MM.1S (cell line): Measurements from ENCODE around the gene AK9.

Experiments
- CTCF ChIP-seq: fragments of 300-600 bp; sonication (generic); IDR thresholded peaks from 2 replicates; pipeline ENCODE4 v1.5.1; 2016; ENCODE audit warnings: antibody characterized with exemption, low read length, mixed read lengths
- EZH2 ChIP-seq: fragments of 300-600 bp; sonication (generic); optimal IDR thresholded peaks from 2 replicates; pipeline ENCODE3; 2017; ENCODE audit warnings: low read depth, mild to moderate bottlenecking, antibody characterized with exemption, low read length, mixed read lengths
- EZH2phosphoT487 ChIP-seq: fragments of 300-600 bp; sonication (generic); IDR thresholded peaks from 2 replicates; pipeline ENCODE4 v1.6.1; 2018; ENCODE audit warnings: antibody characterized with exemption, low read length

DNA sequence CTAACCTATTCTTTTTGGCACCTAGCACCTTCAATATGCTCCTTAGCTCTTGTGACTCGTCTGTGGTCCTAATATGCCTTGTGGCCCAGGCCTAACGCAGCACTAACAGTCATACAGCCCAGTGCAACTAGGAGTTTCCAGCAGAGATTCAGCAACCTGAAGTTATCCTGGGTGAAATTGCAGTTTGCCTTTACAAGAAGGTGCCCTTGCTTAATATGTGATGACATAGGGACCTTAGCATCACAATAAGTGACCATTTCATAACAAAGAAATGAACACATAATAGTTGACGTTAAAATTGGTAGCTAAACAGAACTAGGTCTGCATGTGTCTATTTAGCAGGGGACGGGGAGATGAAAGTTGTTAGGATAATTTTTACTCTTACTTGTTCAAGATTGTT lies 10.2 kb upstream of the AK9 start:
- no peak for TF ChIP-seq CTCF
- TF ChIP-seq EZH2: no peak
- no peak for TF ChIP-seq EZH2phosphoT487
